PC-3 (cell line): ENCODE results near the gene RRBP1. TPM values are rescaled to one million over a fixed set of nuclear protein-coding genes. Genes with fewer than 3 reads are reported as not detected.

Experiments
- ATAC-seq: fragments of 200-7000 bp; cut with Tn5 transposase; 2 replicates; pipeline ENCODE4 v1.9.1; 2020; ENCODE audit warnings: mild to moderate bottlenecking, moderate library complexity
- BruUV-seq: library from RNA; stranded (reverse); fragments of 400-500 nt; replicated peaks from 2 replicates; lab custom pipeline; 2021; lab: Mats Ljungman, UMichigan
- CTCF ChIA-PET: fragments of 300-600 bp; sonication (Branson Sonifier 250); formaldehyde crosslinking; loops from one replicate; lab custom pipeline; 2022; ENCODE audit warnings: antibody characterized with exemption; lab: Charles Lee
- POLR2A ChIA-PET: fragments of 300-600 bp; sonication (Branson Sonifier 250); formaldehyde crosslinking; loops from one replicate; lab custom pipeline; 2022; ENCODE audit warnings: antibody characterized with exemption; ENCODE audit not compliant: unreplicated experiment; lab: Charles Lee
- DNase-seq: peaks from one replicate; pipeline ENCODE4 v3.0.0-alpha.2; 2015
- H2AFZ ChIP-seq: fragments of 300-600 bp; sonication (generic); 2 replicates; pipeline ENCODE4 v1.6.0; 2016; ENCODE audit warnings: antibody characterized with exemption, low read length
- H3F3A ChIP-seq: fragments of 300-600 bp; sonication (generic); one replicate; pipeline ENCODE4 v1.6.0; 2017; ENCODE audit warnings: antibody characterized with exemption, low read length, control low read depth, mild to moderate bottlenecking; ENCODE audit not compliant: unreplicated experiment
- H3K27ac ChIP-seq: fragments of 300-600 bp; sonication (generic); 2 replicates; pipeline ENCODE4 v1.5.1; 2016; ENCODE audit warnings: mild to moderate bottlenecking, low read length
- H3K27me3 ChIP-seq: fragments of 300-600 bp; sonication (generic); 2 replicates; pipeline ENCODE4 v1.6.1; 2016; ENCODE audit warnings: low read length, mixed read lengths
- H3K36me3 ChIP-seq: fragments of 300-600 bp; sonication (generic); 2 replicates; pipeline ENCODE4 v1.6.1; 2016; ENCODE audit warnings: low read depth, mixed run types, low read length, mixed read lengths
- H3K4me1 ChIP-seq: fragments of 300-600 bp; sonication (generic); 2 replicates; pipeline ENCODE4 v1.5.1; 2016; ENCODE audit warnings: low read length; ENCODE audit not compliant: insufficient read depth
- H3K4me2 ChIP-seq: fragments of 300-600 bp; sonication (generic); 2 replicates; pipeline ENCODE4 v1.6.0; 2016; ENCODE audit warnings: low read length
- H3K4me3 ChIP-seq: fragments of 300-600 bp; sonication (generic); 2 replicates; pipeline ENCODE4 v1.5.1; 2016; ENCODE audit warnings: mild to moderate bottlenecking, low read length, mixed read lengths
- H3K79me2 ChIP-seq: fragments of 300-600 bp; sonication (generic); 2 replicates; pipeline ENCODE4 v1.6.1; 2017; ENCODE audit warnings: low read length, mixed read lengths
- H3K9ac ChIP-seq: fragments of 300-600 bp; sonication (generic); 2 replicates; pipeline ENCODE4 v1.6.0; 2016; ENCODE audit warnings: mild to moderate bottlenecking, low read length
- H3K9me2 ChIP-seq: fragments of 300-600 bp; sonication (generic); replicated peaks from 2 replicates; pipeline ENCODE4 v1.6.1; 2016; ENCODE audit warnings: mixed run types, low read length, mixed read lengths
- H3K9me3 ChIP-seq: fragments of 300-600 bp; sonication (generic); 2 replicates; pipeline ENCODE4 v1.6.1; 2016; ENCODE audit warnings: low read length, mixed read lengths
- H4K20me1 ChIP-seq: fragments of 300-600 bp; sonication (generic); 2 replicates; pipeline ENCODE4 v1.6.1; 2016; ENCODE audit warnings: low read length, mixed read lengths
- CTCF ChIP-seq: fragments of 300-600 bp; sonication (generic); conservative IDR thresholded peaks from 2 replicates; pipeline ENCODE4 v1.5.1; 2017; ENCODE audit warnings: antibody characterized with exemption, low read depth, mild to moderate bottlenecking, low read length
- EZH2 ChIP-seq: fragments of 300-600 bp; sonication (generic); IDR thresholded peaks from one replicate; pipeline ENCODE4 v1.6.1; 2017; ENCODE audit warnings: antibody characterized with exemption, mild to moderate bottlenecking, low read length; ENCODE audit not compliant: unreplicated experiment
- EZH2phosphoT487 ChIP-seq: fragments of 300-600 bp; sonication (generic); IDR thresholded peaks from 2 replicates; pipeline ENCODE4 v1.6.1; 2018; ENCODE audit warnings: mild to moderate bottlenecking, antibody characterized with exemption, low read length, borderline replicate concordance
- intact Hi-C: fragments of 100-400 bp; cut with micrococcal nuclease; formaldehyde crosslinking; loops from 2 replicates; pipeline ENCODE4 v1.9.0; 2023
- total RNA-seq: library from RNA; depleted of rRNA; stranded (reverse); fragments of >200 nt; gene quantifications from 2 replicates; pipeline ENCODE4 v1.2.3, GENCODE V29; 2014

The RRBP1 gene
- total RNA-seq, 1 experiment from 2014 or later: 176 TPM

GRCh38 chr20:17614176-17614811 is 67.7 kb downstream of the RRBP1 start:
- Histone ChIP-seq H3K4me2 (no peak overlapping the region), H3F3A (no peaks in the 10 kb centered on the region), H3K36me3 (peaks cover 35% of the 10 kb centered on the region), H3K4me3 (no peak overlapping the region), H4K20me1 (no peaks in the 10 kb centered on the region), H2AFZ (no peak overlapping the region), H3K4me1 (no peaks in the 10 kb centered on the region), H3K27ac (no peak overlapping the region), H3K9me2 (no peaks in the 10 kb centered on the region), H3K27me3 (no peaks in the 10 kb centered on the region), H3K79me2 (no peaks in the 10 kb centered on the region), H3K9ac (no peak overlapping the region), H3K9me3 (no peaks in the 10 kb centered on the region)
- DNase-seq (no peak), ATAC-seq (no peak)
- TF ChIP-seq CTCF: no peak
- no peak for TF ChIP-seq EZH2
- no peak for TF ChIP-seq EZH2phosphoT487
- no TSS peak for BruUV-seq
- ChIA-PET POLR2A (interaction anchor here (0.6 kb wide), 1 partner anchor 286 kb away, joined by 3 read pairs; no protein-coding TSS in a partner anchor), CTCF (no interaction called here)
- intact Hi-C loops: no loop called here

DNA sequence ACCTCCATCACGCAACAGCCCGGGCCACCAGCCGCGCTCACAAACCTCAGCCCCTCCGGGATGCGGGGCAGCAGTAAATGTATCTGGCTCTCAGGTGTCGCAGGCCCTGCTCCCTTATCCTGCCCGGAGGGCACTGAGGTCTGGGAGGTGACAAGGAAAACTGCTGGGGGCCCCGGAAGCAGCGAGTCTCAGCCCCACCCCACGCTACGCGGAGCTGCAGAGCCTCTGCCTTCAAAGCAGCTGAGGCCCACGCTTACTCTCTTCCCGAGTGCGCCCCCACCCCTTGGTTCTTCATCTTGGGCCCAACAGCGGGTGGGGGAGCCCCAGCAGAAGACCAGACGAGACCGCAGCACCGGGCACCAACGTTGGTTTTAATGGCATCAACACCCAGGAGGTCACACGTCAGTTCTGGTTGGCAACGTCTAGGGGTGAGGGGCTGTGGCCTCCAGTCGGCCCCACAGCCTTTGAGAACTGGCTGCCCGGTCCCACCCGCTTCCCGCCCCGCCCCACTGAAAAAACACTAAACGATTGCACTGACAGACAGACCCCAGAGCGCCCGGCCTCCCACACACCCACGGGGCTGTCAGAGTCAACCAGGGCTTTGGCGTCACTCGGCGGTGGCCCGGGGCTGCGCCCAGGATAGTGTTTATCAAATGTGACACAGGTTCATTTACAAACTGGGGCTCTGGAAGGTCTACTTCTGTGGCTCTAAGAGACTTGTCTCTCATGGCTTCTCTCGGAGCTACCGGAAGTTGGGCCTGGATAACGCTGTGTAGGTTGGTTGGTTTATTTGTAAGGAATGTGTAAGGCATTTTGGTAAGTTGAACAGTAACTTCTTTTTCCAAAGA is 68.5 kb downstream of the RRBP1 start:
- H3K27ac ChIP-seq: no peak overlapping the region
- H3K4me3 ChIP-seq: no peak overlapping the region
- CTCF ChIA-PET: no interaction called here
- H3F3A ChIP-seq: no peaks in the 10 kb centered on the region
- POLR2A ChIA-PET: no interaction called here
- no peak overlapping the region for H3K4me2 ChIP-seq
- H3K36me3 ChIP-seq: peaks cover 36% of the 10 kb centered on the region
- intact Hi-C loops: no loop called here
- H3K27me3 ChIP-seq: no peaks in the 10 kb centered on the region
- TSS peak; percentile 82 for BruUV-seq
- no peak for ATAC-seq
- H4K20me1 ChIP-seq: no peaks in the 10 kb centered on the region
- no peaks in the 10 kb centered on the region for H3K4me1 ChIP-seq
- H3K9me2 ChIP-seq: no peaks in the 10 kb centered on the region
- no peak overlapping the region for H3K9ac ChIP-seq
- no peak overlapping the region for H2AFZ ChIP-seq
- no peaks in the 10 kb centered on the region for H3K9me3 ChIP-seq
- TF ChIP-seq EZH2phosphoT487 (no peak), EZH2 (no peak), CTCF (no peak)
- no peaks in the 10 kb centered on the region for H3K79me2 ChIP-seq
- DNase-seq: no peak

DNA sequence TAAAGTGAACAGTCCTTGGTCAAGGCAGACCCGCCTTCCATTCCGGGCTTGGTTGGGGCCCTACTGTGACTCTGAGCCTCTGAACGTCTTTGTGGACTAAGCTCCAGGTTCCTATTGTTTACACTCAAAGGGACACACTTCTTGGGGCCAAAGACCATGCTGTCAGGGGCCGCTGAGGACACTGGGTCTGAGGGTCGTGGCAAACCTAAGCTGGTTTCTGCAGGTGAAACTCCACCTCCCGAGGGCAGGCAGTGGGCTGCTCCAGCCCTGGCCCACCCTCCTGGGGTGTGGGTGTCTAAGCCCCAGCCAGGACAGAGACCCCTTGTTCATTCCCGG is 69.1 kb downstream of the RRBP1 start:
- no TSS peak for BruUV-seq
- H3K9ac ChIP-seq: no peak overlapping the region
- peaks cover 34% of the 10 kb centered on the region for H3K36me3 ChIP-seq
- H3K4me3 ChIP-seq: no peak overlapping the region
- ATAC-seq (no peak), DNase-seq (no peak)
- H3K4me1 ChIP-seq: no peaks in the 10 kb centered on the region
- H2AFZ ChIP-seq: no peak overlapping the region
- CTCF ChIA-PET: no interaction called here
- POLR2A ChIA-PET: no interaction called here
- no peaks in the 10 kb centered on the region for H3F3A ChIP-seq
- H3K4me2 ChIP-seq: no peak overlapping the region
- no peaks in the 10 kb centered on the region for H3K9me2 ChIP-seq
- intact Hi-C loops: no loop called here
- no peaks in the 10 kb centered on the region for H3K9me3 ChIP-seq
- no peaks in the 10 kb centered on the region for H4K20me1 ChIP-seq
- no peak overlapping the region for H3K27ac ChIP-seq
- H3K27me3 ChIP-seq: no peaks in the 10 kb centered on the region
- no peaks in the 10 kb centered on the region for H3K79me2 ChIP-seq
- no peak for TF ChIP-seq EZH2
- TF ChIP-seq CTCF: no peak
- no peak for TF ChIP-seq EZH2phosphoT487
